Medulla oblongata (tissue), 1 donor: ENCODE measurements around the gene NELFA.
"Not testable (repeated sequence)": the region's sequence is repeated elsewhere in the genome, so short reads cannot be mapped to it uniquely, and the experiment has no call there.

Experiments
- DNase-seq: peaks from one replicate; pipeline ENCODE4 v3.0.0-alpha.2; 2015; ENCODE audit errors: extremely low spot score

Gene NELFA

DNA sequence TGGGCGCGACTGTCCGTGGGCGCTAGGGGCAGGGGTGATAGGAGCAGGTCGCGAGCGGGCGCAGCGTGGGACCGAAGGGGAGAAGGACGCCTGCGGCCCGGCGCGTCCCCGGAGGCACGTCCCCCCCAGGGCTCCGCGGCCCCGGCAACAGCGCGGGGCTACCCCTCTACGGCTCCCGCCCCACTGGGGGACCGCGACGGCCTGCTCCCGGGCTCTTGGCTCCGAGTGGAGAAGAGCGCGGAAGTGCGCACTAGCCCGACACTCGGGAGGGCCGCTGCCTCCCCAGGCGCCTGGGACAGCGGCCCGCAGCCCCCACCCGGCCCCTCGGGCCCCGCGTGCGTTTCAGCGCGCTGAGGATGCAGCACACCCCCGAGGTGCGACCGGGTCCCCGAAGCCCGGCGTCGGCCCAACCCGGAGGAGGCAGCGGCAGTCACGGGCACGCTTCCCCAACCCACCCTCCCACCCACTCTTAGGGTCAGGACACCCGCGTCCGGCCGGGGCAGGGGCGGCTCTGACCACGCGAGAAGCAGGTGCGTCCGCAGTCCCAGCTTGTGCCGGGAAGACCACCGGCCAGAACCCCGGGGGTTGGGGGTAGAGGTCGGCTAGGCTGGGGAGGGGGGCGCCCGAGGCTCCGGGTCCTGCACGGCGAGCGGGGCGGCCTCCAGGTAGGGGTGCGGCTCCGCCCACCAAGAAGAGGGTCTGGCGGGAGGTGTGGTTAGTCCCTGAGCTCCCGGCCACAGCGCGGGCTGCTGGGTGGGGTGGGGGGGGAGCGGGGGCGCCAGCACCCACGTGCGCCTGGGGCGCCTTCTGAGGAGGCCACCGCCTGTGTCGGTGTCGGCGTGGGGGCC lies 31.8 kb upstream of the NELFA start:
- no peak for DNase-seq

DNA sequence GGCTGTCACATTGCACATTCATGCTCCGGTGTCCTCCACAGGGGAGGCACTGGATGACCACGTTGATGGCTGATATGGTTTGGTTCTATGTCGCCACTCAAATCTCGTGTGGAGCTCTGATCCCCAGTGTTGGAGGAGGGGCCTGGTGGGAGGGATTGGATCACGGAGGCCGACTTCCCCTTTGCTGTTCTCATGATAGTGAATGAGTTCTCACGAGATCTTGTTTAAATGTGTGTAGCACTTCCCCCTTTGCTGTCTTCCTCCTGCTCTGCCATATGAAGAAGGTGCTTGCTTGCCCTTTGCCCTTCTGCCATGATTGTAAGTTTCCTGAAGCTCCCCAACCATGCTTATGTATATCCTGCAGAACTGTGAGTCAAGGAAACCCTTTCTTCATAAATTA lies 28.1 kb upstream of the NELFA start:
- no peak for DNase-seq

DNA sequence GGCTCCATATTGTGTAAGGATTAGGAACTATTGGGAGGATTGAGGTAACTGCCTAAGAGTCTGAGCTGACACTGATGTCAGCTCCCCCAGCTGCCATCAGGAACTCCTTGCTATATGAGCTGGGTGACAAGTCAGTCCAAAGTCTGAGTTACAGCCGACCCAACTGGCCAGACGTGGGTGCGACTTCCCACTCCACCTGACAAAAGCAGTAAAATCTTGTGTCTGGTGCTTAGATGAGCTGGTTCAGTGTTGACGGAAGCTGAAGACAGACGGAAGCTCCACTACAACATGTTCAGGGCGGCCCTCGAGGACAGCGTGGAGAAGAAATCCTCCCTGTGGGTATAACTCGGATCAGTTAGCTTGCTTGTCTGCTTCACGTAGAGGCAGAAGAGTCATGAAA lies 27.6 kb upstream of the NELFA start:
- DNase-seq: no peak

DNA sequence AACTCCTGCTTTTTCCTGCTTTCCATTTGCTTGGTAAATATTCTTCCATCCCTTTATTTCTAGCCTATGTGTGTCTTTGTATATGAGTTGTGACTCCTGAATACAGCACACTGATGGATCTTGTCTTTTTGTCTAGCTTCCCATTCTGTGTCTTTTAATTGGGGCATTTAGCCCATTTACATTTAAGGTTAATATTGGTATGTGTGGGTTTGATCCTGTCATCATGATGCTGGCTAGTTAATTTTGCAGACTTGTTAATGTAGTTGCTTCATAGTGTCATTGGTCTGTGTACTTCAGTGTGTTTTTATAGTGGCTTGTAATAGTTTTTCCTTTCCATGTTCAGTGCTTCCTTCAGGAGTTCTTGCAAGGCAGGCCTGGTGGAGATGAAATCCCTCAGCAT lies 22.4 kb upstream of the NELFA start:
- DNase-seq: not testable (repeated sequence)

DNA sequence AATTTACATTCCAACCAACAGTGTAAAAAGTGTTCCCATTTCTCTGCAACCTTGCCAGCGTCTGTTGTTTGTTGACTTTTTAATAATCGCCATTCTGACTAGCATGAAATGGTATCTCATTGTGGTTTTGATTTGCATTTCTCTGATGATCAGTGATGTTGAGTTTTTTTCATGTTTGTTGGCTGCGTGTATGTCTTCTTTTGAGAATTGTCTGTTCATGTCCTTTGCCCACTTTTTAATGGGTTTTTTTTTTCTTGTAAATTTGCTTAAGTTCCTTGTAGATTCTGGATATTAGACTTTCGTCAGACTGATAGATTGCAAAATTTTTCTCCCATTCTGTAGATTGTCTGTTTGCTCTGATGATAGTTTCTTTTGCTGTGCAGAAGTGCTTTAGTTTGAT lies 18.3 kb upstream of the NELFA start:
- not testable (repeated sequence) for DNase-seq

DNA sequence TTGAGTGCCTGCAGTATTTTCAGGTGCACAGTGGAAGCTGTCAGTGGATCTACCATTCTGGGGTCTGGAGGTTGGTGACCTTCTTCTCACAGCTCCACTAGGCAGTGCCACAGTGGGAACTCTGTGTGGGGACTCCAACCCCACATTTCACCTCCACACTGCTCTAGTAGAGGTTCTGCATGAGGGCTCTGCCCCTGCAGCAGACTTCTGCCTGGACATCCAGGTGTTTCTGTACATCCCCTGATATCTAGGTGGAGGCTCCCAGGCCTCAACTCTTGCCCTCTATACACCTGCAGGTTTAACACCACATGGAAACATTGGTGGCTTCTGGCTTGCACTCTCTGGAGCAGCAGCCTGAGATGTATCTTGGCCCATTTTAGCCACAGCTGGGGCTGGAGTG lies 17.0 kb upstream of the NELFA start:
- DNase-seq: no peak

DNA sequence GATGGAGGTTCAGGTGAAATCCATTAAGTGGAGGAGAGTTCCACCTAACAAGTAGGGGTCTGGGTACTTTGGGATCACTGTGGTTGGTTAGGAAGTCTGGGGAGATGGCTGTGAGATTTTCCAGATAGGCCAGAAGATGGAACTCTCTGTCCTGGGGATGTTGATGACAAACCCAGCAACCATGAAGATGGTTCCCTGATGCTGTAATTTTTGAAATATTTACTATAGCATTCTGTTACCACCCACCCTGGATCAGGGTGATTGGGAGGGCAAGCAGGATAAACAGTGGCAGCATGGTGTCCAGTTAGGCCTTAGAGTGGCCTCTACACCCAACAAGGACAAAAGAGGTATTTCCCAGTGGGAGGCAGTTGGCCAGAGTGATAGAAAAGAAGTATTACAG lies 15.9 kb upstream of the NELFA start:
- no peak for DNase-seq

DNA sequence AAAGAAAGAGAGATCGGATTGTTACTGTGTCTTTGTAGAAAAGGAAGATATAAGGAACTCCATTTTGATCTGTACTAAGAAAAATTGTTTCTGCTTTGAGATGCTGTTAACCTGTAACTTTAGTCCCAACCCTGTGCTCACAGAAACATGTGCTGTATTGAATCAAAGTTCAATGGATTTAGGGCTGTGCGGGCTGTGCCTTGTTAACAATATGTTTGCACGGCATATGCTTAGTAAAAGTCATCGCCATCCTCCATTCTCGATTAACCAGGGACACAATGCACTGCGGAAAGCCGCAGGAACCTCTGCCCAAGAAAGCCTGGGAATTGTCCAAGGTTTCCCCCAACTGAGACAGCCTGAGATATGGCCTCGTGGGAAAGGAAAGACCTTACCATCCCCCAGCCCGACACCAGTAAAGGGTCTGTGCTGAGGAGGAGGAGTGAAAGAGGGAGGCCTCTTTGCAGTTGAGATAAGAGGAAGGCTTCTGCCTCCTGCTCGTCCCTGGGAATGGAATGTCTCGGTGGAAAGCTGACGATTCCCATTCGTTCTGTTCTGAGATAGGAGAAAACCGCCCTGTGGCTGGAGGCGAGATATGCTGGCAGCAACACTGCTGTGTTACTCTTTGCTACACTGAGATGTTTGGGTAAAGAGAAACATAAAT lies 12.7 kb upstream of the NELFA start:
- not testable (repeated sequence) for DNase-seq

DNA sequence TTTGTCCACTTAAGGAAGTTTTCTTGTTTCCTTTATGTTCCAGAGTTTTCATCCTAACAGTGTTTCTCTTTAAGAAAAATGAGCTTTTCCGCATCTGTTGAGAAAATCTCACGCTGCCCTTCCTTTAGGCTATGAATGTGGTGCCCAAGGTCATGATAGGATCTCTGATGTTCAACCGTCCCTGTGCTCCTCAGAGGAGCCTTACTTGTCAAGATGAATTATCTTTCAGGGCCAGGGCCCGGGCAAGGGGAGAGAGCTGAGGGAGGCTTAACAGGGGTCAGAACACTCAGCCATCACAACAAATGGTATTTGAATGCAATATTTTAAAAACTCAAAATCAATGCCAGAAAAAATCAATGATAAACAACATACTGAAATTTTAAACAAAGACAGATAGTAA lies 6.2 kb upstream of the NELFA start:
- no peak for DNase-seq

DNA sequence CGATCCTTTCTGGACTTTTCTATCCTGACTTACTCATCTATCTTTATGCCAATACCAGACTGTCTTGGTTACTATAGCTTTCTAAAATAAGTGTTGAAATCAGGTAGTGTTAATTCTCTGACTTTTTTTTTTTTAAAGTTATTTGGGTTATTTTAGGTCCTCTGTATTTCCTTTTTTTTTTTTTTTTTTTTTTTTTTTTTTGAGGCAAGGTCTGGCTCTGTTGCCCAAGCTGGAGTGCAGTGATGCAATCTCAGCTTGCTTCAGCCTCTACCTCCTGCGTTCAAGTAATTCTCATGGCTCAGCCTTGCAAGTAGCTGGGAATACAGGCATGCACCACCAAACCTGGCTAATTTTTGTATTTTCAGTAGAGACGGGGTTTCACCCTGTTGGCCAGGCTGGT lies 2.8 kb upstream of the NELFA start:
- DNase-seq: no peak

DNA sequence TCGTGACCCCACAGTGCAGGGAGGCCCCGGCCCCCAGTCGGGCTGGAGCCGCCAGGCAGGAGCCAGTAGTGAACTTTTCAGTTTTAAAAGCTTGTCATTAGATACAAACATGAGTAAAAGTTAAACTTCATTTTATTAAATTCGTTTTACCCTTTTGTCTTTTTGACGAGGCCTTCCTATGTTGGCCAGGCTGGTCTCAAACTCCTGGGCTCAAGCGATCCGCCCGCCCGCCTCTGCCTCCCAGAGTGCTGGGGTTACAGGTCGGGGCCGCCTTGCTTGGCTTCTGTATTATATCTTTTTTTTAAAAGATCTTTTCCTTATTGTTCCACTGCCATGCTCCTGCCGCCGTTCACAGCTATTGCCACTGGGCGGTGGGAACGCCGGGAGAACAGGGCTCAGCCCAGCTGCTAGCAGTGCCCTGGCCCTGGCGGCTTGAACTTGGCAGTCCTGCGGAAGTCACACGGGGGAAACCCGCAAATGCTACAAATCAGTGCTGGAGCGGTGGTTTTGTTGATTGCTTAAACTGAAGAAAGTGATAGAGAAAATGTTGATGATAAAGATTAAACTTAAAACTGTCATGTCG lies 968 bp upstream of the NELFA start:
- peak; percentile 73 for DNase-seq

DNA sequence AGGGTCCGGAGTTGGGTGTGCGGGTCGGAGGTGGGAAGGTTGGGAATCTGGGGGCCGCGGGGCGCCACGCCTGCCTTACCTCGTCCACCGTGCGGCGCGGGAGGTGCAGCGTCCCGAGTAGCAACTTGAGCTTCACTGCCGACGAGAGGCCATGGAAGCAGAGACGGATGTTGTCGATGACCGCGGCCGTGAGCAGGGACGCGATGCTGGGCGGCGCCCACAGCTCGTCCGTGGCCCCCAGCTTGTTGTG lies 178 bp downstream of the NELFA start:
- no peak for DNase-seq

DNA sequence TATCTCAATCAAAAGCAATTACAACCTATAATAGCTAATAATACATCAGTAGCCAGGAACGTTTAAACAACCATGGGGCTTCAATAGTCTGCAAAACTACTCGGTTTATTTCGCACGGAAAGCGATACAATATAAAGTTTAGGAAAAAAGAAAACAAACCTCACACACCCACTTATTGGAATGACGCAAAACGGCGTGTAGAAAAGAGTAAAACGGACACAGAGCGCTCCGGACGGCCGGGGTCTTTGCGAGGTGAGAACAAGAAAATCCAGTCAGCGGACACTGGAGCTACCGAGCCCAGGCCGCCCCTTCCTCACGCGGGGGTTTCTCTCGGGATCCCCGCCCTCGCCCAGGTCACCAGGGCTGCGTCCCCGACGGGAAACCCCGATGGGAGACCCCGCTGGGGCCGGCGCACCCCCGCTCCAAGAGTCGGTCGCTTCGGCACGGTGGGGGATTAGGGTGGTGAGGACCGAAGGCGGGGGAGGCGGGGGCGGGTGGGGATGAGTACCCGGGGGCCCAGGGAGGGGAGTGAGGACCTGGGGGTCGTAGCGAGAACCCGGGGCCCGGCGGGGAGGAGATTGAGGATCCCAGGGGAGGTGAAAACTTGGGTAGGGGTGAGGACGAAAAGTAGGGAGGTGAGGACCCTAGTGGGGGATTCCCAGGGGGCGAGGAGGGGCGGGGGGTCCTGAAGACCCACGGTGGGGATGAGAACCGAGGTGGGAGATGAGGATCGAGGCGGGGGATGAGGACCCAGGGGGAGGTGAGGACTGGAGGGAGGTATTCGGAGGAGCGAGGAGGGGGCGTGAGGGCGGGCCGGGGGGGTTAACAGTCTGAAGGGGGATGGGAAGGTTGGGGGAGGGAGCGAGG lies 737 bp downstream of the NELFA start:
- DNase-seq: no peak

DNA sequence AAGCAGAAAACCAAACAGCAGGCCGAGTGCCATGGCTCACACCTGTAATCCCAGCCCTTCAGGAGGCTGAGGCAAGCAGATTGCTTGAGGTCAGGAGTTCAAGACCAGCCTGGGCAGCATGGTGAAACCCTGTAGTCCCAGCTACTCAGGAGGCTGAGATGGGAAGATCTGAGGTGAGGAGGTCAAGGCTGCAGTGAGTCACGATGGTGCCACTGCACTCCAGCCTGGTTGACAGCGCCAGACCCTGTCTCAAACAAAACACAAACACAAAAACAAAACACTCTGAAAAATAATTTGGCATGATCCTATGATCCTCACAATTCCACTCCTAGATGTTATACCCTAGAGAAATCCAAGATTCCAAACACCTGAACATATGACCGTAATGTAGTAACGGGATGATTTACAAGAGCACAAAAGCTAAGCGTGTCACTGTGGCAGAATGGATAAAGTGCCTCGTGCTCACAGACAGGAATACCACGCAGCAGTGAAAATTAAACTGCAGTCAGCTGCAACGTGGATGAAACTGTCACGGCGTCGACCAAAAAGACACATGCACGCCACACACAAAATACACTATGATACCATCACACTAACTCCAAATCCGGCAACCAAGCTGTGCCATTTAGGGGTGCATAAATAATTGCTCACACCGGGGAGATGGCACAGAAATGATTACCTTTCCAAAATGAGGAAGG lies 1.7 kb downstream of the NELFA start:
- DNase-seq: no peak

DNA sequence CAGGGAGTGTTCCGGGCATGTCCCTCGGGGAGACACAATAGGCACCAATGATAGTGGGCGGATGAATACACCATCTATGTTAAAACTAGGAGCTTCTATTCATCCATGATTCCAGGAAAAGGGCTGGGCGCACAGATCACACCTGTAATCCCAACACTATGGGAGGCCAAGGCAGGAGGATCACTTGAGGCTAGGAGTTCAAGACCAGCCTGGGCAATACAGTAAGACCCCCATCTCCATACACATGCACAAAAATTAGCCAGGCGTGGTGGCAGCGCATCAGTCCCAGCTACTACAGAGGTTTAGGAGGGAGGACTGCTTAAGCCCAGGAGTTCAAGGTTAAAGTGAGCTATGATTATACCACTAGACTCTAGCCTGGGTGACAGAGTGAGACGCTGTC lies 2.4 kb downstream of the NELFA start:
- no peak for DNase-seq

DNA sequence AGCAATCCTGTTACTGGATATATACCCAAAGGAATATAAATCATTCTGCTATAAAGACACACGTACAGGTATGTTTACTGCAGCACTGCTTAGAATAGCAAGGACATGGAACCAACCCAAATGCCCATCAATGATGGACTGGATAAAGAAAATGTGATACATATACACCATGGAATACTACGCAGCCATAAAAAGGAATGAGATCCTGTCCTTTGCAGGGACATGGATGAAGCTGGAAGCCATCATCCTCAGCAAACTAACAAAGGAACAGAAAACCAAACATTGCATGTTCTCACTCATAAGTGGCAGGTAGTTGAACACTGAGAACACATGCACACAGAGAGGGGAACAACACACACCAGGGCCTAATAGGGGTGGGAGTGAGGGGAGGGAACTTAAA lies 5.4 kb downstream of the NELFA start:
- DNase-seq: not testable (repeated sequence)

DNA sequence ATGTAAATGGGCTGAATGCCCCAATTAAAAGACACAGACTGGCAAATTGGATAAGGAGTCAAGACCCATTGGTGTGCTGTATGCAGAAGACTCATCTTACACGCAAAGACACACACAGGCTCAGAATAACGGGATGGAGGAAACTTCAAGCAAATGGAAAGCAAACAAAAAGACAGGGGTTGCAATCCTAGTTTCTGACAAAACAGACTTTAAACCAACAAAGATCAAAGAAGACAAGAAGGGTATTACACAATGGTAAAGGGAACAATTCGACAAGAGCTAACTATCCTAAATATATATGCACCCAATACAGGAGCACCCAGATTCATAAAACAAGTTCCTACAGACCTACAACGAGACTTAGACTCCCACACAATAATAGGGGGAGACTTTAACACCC lies 9.5 kb downstream of the NELFA start:
- DNase-seq: not testable (repeated sequence)

DNA sequence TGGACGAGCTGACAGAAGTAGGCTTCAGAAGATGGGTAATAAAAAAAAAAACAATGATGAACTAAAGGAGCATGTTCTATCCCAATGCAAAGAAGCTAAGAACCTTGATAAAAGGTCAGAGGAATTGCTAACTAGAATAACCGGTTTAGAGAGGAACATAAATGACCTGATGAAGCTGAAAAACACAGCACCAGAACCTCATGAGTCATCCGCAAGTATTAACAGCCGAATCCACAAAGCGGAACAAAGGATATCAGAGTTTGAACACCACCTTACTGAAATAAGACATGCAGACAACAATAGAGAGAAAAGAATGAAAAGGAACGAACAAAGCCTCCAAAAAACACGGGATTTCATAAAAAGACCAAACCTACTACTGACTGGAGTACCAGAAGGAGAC lies 10.5 kb downstream of the NELFA start:
- DNase-seq: no peak

DNA sequence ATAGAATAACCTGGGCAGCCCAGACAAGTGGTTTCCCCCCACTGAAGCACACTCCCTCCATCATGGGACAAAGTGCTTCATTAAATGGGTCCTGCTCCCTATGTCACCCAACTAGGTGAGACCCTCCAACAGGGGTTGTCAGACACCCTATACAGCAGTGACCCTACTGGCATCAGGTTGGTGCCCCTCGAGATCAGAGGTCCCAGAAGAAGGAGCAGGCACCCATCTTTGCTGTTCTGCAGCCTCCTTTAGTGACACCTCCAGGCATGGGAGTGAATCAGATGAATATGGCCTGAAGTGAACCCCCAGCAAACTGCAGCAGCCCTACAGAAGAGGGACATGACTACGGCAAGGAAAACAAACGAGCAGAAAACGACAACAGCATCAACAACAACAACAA lies 11.1 kb downstream of the NELFA start:
- DNase-seq: no peak

DNA sequence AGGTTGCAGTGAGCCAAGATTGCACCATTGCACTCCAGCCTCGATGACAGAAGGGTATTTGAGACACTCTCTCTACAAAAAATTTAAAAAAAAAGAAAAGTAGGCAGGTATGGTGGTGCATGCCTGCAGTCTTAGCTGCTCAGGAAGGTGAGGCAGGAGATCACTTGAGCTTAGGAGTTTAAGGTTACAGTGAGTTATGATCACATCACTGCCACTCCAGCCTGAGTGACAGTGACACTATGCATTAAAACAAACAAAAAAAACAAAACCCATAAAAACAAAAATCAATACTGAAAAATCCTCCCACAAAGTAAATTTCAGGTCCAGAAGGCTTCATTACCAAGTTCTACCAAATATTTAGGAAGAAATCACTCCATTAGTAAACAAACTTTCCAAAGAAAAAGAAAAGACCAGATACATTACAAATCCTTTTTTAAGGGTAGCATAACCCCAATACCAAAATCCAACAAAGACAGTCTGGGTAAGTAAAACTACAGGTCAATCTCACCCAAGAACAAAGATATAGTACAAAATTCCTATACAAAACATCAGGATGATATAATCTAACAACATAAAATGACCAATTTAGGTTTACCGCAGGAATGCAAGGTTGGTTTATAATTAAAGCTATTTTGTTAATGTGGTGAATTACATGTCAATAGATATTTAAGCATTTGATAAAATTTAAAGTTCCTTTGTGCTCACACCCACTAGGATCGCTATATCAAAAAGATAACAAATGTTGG lies 11.7 kb downstream of the NELFA start:
- DNase-seq: no peak

DNA sequence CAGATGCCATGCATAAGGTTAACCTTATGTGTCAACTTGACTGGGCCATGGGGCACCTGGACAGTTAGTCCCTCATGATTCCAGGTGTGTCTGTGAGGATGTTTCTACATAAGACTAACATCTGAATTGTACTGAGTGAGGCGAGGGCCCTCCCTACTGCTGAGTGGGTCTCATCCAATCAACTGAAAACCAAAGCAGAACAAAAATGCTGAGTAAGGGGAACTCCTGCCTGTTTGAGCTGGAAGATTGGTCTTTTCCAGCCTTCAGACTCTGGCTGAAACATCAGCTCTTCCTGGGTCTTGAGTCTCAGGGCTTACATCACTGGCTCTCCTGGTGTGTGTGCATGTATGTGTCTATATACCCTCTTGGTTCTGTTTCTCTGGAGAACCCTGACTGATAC lies 13.8 kb downstream of the NELFA start:
- no peak for DNase-seq
